HG03039 (cell line): Measurements from ENCODE around the gene SPAG6.

Experiments
- ATAC-seq: cut with Tn5 transposase; IDR thresholded peaks from one replicate; pipeline ENCODE4 v1.9.1; 2021; ENCODE audit warnings: mild to moderate bottlenecking, moderate library complexity; ENCODE audit not compliant: unreplicated experiment

Gene SPAG6

GRCh38 chr10:22427890-22428571, 82.7 kb downstream of the SPAG6 start:
- ATAC-seq, result no peak

GRCh38 chr10:22429146-22429545, 83.8 kb downstream of the SPAG6 start:
- ATAC-seq, result no peak

GRCh38 chr10:22429981-22430421, 84.7 kb downstream of the SPAG6 start:
- ATAC-seq, result no peak

DNA sequence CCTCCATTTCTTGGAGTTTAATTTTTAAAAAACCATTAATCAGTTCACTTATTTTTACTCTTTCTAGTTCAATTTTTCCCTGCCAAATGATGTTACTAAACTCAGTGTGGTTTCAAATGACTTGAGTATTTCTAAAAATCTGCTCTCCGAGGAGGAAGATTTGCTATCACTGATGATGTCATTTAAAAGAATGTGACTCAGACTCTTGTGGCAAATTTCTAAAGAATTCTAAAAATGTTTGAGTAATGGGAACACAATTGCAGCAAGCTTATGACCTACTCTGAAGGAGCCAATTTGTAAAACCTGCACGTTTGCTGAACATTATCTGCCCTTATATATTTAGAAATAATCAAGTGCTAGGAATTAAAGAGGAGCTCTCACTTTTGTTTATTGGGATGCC, 88.6 kb downstream of the SPAG6 start:
- no peak for ATAC-seq

DNA sequence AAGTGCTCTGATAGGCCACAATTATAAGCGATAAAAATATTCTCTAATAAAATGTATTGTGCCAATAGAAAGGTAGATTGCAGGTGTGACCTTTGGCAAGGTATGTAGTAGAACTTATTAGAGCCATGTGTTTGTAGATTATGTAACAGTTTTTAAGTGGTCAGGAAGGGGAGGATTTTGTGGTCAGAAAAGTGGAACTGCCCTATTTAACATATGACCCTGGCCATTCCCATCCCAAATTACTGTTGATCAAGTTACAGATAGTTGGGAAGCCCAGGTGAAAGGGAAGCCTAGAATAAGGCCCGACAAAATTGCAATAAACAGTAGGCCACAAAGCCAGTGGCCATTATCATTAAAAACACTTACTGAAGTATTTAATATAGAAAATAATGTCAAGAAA, 89.2 kb downstream of the SPAG6 start:
- no peak for ATAC-seq

DNA sequence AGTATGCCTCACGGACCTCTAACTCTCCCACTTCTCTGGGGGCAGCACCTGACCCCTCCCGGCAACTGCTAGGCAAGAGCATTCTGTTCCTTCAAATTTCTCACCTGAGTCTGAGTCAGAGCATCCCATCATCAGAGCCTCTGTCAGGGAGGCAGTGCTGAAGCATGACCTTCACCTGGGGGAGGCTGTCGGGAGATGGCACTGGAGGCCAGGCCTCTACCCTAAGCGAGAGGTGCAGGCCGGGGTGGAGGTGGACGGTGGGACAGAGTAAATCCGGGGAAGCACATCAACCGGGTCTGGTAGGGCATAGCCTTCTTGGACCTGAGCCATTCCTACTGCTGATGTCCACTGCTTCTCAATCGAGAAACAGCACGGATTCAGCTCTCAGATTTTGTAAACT, 90.4 kb downstream of the SPAG6 start:
- no peak for ATAC-seq

DNA sequence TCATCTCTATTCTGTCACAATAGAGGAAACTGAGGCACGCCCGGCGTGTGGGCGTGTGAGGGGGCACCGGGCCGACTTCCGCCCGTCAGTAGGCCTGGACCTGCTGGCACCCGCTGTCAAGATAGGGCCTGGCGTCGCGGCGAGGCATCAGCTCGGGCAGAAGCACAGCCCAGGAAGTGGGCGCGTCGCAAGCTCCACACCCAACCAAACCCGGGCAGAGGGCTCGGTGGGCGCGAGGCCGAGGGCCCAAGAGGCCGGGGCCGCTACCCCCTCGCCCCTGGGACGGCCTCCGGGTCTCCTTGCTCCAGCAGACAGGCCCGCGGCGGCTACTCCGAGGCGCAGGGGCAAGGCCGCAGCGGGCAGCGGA, 91.2 kb downstream of the SPAG6 start:
- ATAC-seq, result peak; percentile 36

GRCh38 chr10:22436893-22437619, 91.8 kb downstream of the SPAG6 start:
- peak; percentile 66 for ATAC-seq

DNA sequence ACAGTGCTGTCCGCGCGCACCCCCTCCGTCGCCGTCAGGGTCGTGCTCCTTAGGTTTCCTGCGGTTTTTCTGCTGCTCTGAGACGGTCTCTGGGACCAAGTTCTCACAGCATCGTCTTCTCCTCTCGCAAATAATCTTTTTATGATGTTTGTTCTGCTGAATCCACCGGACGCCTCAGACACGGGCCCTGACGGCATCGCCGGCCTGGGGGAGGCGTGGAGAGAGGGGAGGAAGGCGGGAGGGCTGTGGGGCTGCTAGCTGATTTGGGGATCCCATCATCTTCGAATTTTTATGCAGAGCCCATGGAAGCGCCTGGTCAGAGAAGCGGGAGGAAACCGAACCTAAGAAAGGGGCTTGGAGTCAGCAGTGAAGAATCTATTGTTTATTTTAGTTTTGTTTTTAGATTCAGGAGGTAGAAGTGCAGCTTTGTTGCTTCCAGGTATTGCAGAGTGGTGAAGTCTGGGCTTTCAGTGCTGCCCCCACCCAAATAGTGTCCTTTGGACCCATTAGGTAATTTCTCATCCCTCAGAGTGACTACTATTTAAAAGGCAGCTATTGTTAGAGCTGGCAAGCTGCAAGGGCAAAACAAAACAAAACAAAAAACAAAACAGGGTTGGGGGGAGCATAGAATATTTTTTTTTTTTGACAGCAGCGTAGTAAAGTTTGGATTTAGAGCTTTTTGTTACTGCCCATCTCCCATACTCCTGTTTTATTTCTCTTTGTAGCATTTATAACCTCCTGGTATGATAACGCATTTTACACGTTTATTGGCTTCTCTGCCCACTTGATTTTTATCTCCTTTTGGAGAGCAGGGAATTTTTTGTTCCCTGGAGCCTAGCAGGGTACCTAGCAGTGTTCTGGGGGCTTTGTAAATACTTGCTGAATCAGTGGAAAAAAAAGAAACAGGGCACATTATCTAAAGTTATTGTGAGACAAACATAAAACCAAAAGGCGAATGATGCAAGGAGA, 92.6 kb downstream of the SPAG6 start:
- peak; percentile 18 for ATAC-seq

GRCh38 chr10:22438711-22439110, 93.4 kb downstream of the SPAG6 start:
- no peak for ATAC-seq

DNA sequence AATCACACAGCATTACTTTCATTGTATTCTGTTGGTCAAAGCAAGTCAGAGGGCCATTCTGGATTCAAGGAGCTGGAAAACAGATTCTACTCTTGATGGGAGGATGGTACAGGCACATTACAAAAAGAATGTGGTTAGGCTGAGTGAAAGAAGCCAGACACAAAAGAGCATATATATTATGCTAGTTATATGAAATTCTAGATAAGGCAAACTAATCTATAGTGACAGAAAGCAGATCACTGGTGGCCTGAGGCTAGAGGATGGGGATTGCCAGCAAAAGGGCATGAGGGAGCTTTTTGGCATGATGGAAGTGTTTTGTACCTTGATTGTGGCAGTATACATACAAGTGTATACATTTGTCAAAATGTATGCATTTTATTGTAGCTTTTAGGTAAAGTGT, 96.8 kb downstream of the SPAG6 start:
- no peak for ATAC-seq

GRCh38 chr10:22442468-22442867, 97.2 kb downstream of the SPAG6 start:
- ATAC-seq, result no peak

DNA sequence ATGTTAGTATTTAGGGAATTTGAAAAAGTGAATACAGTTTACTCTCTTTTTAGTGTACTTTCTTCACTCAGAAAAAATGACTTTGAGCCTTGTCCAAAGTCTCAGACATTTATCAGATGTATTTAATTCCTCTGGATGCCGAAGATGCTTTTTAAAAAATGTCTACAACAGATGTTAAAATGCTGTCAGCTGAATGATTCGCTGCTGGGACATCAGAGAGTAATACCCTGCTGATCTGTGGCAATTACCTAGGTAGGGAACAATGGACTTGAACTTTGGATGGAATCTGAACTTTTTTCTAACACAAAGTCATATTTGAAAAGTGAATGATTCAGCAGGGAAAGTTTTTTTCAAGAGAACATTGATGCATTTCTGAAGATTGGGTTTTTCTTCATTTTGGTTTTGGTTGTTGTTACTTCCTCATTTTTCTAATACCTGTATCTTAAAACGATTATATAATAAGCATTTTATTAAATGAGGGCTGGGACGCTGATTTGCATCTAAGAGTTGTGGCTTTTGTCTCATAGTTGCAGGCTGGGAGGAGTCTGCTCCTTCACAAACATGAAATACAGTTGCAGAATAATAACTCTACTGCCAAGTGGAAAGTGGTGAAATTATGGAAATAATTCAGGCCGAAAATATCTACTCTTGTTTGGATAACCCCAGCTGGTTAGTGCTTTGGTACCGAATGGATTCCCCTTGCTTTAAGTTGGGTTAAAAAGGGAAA, 98.0 kb downstream of the SPAG6 start:
- ATAC-seq, result no peak

- ATAC-seq, result no peak
Observed at GRCh38 chr10:22444219-22444788, 99.0 kb downstream of the SPAG6 start.

GRCh38 chr10:22445495-22445894, 100.2 kb downstream of the SPAG6 start:
- ATAC-seq, result no peak

GRCh38 chr10:22447068-22447467, 101.8 kb downstream of the SPAG6 start:
- no peak for ATAC-seq

DNA sequence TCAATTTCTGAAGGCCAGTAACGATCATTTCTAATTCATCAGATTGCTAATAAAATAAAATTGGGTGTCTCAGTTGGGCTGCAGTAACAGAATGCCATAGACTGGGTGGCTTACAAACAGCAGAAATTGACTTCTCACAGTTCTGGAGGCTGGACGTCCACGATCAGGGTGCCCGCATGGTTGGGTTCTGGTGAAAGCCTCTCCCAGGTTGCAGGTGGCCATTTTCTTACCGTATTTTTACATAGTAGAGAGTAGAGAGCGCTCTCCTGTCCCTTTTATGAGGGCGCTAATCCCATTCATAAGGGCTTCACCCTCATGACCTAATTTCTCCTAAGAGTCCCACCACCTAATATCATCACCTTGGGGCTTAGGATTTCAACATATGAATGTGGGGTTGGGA, 106.0 kb downstream of the SPAG6 start:
- ATAC-seq, result no peak

DNA sequence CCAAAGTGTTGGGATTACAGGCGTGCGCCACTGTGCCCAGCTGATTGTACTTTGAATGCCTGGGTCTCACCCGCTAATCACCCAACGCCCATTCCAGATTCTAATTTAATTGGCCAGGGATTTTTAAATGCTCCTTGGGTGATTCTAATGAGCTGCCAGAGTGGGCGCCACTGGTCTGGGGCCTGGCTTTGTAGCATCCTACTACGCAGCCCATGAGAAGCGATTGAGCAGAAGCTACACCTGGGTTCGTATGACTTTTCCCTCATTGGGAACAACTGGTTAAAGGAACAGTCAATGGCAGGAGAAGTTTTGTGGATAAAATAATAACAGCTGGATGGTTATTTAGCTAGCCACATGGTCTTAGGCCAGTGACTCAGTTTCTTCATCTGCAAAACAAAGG, 108.0 kb downstream of the SPAG6 start:
- no peak for ATAC-seq

DNA sequence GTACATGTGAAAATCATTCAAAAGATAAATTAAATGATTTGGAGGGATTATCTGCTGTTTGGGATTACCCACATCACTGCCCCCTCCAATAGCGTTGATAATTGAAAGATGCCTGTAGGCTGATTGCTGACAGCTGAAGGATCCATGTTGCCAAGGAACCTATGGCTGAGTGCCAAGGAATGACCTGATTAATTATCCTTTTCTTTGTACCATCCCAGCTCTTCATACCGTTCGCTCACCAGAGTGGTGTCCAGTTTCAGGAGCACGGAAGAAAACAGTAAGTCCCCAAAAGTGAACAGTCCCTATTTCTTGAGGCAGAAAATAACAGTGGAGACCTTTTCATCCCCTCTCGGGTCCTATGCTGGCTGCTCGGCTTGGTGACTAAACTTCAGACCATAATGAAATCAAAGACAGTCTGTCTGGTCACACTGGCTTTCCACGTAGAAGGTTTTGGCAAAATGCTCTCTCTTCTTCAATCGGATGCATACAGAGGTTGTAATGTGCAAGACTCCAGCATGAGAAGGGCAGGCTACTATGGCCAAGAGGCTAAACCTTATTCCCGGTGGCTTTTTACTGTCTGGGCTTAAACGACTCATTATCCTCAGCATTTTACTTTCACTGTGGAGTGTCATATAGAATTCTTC, 108.8 kb downstream of the SPAG6 start:
- ATAC-seq, result no peak

DNA sequence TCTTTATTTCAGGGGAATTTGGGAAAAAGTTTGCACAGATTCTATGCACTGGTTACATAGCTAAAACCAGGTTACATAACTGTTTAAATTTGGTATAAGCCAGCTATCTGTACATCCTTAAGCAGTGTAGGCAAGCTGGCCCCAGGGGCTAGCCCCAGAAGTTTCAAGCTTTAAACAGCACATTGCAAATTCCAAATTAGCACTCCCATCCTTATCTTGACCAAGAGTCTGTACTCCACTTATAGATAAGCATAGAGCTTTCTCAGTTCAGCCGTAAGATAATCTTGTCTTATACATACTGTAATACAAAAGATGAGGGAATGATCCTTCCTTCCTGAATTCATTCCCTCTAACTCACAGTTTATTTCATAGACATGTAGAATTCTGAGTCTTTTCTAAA, 109.3 kb downstream of the SPAG6 start:
- ATAC-seq, result no peak
